Measurements from ENCODE around the gene TSPAN1.

- TF ChIP-seq, protein P1, sequence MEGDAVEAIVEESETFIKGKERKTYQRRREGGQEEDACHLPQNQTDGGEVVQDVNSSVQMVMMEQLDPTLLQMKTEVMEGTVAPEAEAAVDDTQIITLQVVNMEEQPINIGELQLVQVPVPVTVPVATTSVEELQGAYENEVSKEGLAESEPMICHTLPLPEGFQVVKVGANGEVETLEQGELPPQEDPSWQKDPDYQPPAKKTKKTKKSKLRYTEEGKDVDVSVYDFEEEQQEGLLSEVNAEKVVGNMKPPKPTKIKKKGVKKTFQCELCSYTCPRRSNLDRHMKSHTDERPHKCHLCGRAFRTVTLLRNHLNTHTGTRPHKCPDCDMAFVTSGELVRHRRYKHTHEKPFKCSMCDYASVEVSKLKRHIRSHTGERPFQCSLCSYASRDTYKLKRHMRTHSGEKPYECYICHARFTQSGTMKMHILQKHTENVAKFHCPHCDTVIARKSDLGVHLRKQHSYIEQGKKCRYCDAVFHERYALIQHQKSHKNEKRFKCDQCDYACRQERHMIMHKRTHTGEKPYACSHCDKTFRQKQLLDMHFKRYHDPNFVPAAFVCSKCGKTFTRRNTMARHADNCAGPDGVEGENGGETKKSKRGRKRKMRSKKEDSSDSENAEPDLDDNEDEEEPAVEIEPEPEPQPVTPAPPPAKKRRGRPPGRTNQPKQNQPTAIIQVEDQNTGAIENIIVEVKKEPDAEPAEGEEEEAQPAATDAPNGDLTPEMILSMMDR (CRISPR knock-in tag; IDR thresholded peaks at IDR 0.05), result no peak
- TF ChIP-seq, protein P2, sequence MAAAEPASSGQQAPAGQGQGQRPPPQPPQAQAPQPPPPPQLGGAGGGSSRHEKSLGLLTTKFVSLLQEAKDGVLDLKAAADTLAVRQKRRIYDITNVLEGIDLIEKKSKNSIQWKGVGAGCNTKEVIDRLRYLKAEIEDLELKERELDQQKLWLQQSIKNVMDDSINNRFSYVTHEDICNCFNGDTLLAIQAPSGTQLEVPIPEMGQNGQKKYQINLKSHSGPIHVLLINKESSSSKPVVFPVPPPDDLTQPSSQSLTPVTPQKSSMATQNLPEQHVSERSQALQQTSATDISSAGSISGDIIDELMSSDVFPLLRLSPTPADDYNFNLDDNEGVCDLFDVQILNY (CRISPR knock-in tag; conservative IDR thresholded peaks at IDR 0.05), result no peak
- TF ChIP-seq, protein P3, sequence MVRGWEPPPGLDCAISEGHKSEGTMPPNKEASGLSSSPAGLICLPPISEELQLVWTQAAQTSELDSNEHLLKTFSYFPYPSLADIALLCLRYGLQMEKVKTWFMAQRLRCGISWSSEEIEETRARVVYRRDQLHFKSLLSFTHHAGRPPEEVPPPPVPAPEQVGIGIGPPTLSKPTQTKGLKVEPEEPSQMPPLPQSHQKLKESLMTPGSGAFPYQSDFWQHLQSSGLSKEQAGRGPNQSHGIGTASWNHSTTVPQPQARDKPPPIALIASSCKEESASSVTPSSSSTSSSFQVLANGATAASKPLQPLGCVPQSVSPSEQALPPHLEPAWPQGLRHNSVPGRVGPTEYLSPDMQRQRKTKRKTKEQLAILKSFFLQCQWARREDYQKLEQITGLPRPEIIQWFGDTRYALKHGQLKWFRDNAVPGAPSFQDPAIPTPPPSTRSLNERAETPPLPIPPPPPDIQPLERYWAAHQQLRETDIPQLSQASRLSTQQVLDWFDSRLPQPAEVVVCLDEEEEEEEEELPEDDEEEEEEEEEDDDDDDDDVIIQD (CRISPR knock-in tag; IDR thresholded peaks at IDR 0.05; ENCODE audit: low read depth), result no peak
- TF ChIP-seq MTA3 (CRISPR knock-in tag; IDR thresholded peaks at IDR 0.05) (no peak), TCF12 (IDR thresholded peaks at IDR 0.05) (no peak), TCF12 (CRISPR knock-in tag; IDR thresholded peaks at IDR 0.05) (no peak), ZNF510 (CRISPR knock-in tag; IDR thresholded peaks at IDR 0.05; ENCODE audit: low read depth) (no peak), TCF7L2 (IDR thresholded peaks at IDR 0.05; ENCODE audit: low read depth, low read length) (no peak), RAD51 (IDR thresholded peaks at IDR 0.05; ENCODE audit: borderline replicate concordance) (no peak), CEBPB (IDR thresholded peaks at IDR 0.05; ENCODE audit: borderline replicate concordance, low read depth, low read length) (no peak)
- TF ChIP-seq, protein P4, sequence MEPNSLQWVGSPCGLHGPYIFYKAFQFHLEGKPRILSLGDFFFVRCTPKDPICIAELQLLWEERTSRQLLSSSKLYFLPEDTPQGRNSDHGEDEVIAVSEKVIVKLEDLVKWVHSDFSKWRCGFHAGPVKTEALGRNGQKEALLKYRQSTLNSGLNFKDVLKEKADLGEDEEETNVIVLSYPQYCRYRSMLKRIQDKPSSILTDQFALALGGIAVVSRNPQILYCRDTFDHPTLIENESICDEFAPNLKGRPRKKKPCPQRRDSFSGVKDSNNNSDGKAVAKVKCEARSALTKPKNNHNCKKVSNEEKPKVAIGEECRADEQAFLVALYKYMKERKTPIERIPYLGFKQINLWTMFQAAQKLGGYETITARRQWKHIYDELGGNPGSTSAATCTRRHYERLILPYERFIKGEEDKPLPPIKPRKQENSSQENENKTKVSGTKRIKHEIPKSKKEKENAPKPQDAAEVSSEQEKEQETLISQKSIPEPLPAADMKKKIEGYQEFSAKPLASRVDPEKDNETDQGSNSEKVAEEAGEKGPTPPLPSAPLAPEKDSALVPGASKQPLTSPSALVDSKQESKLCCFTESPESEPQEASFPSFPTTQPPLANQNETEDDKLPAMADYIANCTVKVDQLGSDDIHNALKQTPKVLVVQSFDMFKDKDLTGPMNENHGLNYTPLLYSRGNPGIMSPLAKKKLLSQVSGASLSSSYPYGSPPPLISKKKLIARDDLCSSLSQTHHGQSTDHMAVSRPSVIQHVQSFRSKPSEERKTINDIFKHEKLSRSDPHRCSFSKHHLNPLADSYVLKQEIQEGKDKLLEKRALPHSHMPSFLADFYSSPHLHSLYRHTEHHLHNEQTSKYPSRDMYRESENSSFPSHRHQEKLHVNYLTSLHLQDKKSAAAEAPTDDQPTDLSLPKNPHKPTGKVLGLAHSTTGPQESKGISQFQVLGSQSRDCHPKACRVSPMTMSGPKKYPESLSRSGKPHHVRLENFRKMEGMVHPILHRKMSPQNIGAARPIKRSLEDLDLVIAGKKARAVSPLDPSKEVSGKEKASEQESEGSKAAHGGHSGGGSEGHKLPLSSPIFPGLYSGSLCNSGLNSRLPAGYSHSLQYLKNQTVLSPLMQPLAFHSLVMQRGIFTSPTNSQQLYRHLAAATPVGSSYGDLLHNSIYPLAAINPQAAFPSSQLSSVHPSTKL (CRISPR knock-in tag; IDR thresholded peaks at IDR 0.05), result no peak
- TF ChIP-seq, protein P5, sequence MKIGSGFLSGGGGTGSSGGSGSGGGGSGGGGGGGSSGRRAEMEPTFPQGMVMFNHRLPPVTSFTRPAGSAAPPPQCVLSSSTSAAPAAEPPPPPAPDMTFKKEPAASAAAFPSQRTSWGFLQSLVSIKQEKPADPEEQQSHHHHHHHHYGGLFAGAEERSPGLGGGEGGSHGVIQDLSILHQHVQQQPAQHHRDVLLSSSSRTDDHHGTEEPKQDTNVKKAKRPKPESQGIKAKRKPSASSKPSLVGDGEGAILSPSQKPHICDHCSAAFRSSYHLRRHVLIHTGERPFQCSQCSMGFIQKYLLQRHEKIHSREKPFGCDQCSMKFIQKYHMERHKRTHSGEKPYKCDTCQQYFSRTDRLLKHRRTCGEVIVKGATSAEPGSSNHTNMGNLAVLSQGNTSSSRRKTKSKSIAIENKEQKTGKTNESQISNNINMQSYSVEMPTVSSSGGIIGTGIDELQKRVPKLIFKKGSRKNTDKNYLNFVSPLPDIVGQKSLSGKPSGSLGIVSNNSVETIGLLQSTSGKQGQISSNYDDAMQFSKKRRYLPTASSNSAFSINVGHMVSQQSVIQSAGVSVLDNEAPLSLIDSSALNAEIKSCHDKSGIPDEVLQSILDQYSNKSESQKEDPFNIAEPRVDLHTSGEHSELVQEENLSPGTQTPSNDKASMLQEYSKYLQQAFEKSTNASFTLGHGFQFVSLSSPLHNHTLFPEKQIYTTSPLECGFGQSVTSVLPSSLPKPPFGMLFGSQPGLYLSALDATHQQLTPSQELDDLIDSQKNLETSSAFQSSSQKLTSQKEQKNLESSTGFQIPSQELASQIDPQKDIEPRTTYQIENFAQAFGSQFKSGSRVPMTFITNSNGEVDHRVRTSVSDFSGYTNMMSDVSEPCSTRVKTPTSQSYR (CRISPR knock-in tag; IDR thresholded peaks at IDR 0.05; ENCODE audit: borderline replicate concordance), result no peak
- TF ChIP-seq, protein P6, sequence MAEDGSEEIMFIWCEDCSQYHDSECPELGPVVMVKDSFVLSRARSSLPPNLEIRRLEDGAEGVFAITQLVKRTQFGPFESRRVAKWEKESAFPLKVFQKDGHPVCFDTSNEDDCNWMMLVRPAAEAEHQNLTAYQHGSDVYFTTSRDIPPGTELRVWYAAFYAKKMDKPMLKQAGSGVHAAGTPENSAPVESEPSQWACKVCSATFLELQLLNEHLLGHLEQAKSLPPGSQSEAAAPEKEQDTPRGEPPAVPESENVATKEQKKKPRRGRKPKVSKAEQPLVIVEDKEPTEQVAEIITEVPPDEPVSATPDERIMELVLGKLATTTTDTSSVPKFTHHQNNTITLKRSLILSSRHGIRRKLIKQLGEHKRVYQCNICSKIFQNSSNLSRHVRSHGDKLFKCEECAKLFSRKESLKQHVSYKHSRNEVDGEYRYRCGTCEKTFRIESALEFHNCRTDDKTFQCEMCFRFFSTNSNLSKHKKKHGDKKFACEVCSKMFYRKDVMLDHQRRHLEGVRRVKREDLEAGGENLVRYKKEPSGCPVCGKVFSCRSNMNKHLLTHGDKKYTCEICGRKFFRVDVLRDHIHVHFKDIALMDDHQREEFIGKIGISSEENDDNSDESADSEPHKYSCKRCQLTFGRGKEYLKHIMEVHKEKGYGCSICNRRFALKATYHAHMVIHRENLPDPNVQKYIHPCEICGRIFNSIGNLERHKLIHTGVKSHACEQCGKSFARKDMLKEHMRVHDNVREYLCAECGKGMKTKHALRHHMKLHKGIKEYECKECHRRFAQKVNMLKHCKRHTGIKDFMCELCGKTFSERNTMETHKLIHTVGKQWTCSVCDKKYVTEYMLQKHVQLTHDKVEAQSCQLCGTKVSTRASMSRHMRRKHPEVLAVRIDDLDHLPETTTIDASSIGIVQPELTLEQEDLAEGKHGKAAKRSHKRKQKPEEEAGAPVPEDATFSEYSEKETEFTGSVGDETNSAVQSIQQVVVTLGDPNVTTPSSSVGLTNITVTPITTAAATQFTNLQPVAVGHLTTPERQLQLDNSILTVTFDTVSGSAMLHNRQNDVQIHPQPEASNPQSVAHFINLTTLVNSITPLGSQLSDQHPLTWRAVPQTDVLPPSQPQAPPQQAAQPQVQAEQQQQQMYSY (CRISPR knock-in tag; IDR thresholded peaks at IDR 0.05), result no peak
These were observed 14.7 kb upstream of the TSPAN1 start for GRCh38 chr1:46160212-46160611.

Measured in HepG2 (cell line).